Smooth muscle cell (in vitro differentiated cells): Measurements from ENCODE around the gene ETFBKMT. TPM values are rescaled to one million over a fixed set of nuclear protein-coding genes. Genes with fewer than 3 reads are reported as not detected.
A peak's percentile ranks its signal among the peaks of the same experiment; 100 is the strongest.
"Not testable (repeated sequence)": the region's sequence is repeated elsewhere in the genome, so short reads cannot be mapped to it uniquely, and the experiment has no call there.

Experiments used
- DNase-seq: peaks from one replicate; lab custom pipeline; 2025; ENCODE audit not compliant: unreplicated experiment; lab: John Stamatoyannopoulos, UW
- H2AFZ ChIP-seq: fragments of 200-600 bp; sonication (generic); 2 replicates; pipeline ENCODE4 v1.6.0; 2016; ENCODE audit warnings: antibody characterized with exemption, low read depth, mild to moderate bottlenecking
- H3F3A ChIP-seq: fragments of 200-600 bp; sonication (generic); 2 replicates; pipeline ENCODE4 v1.6.0; 2017; ENCODE audit warnings: antibody characterized with exemption, low read depth
- H3K27ac ChIP-seq: fragments of 200-600 bp; sonication (generic); 2 replicates; pipeline ENCODE4 v1.5.1; 2016; ENCODE audit warnings: low read depth, mild to moderate bottlenecking
- H3K27me3 ChIP-seq: fragments of 200-600 bp; sonication (generic); 2 replicates; pipeline ENCODE4 v1.6.1; 2016; ENCODE audit warnings: low read depth, mild to moderate bottlenecking
- H3K36me3 ChIP-seq: fragments of 200-600 bp; sonication (generic); 2 replicates; pipeline ENCODE4 v1.5.1; 2016; ENCODE audit warnings: low read depth
- H3K4me1 ChIP-seq: fragments of 200-600 bp; sonication (generic); 2 replicates; pipeline ENCODE4 v1.5.1; 2016; ENCODE audit warnings: low read depth
- H3K4me2 ChIP-seq: fragments of 200-600 bp; sonication (generic); 2 replicates; pipeline ENCODE4 v1.6.0; 2016; ENCODE audit warnings: mild to moderate bottlenecking
- H3K4me3 ChIP-seq: fragments of 200-600 bp; sonication (generic); 2 replicates; pipeline ENCODE4 v1.5.1; 2016; ENCODE audit warnings: mild to moderate bottlenecking
- H3K79me2 ChIP-seq: fragments of 200-600 bp; sonication (generic); 2 replicates; pipeline ENCODE4 v1.6.0; 2016; ENCODE audit warnings: low read depth, mild to moderate bottlenecking
- H3K9ac ChIP-seq: fragments of 200-600 bp; sonication (generic); 2 replicates; pipeline ENCODE4 v1.6.0; 2016; ENCODE audit warnings: low read depth
- H3K9me3 ChIP-seq: fragments of 200-600 bp; sonication (generic); replicated peaks from 2 replicates; pipeline ENCODE4 v1.5.1; 2016; ENCODE audit warnings: low read depth
- H4K20me1 ChIP-seq: fragments of 200-600 bp; sonication (generic); 2 replicates; pipeline ENCODE4 v1.6.0; 2016; ENCODE audit warnings: low read depth
- CTCF ChIP-seq: fragments of 200-600 bp; sonication (generic); IDR thresholded peaks from 2 replicates; pipeline ENCODE4 v1.5.1; 2017; ENCODE audit warnings: borderline replicate concordance, mild to moderate bottlenecking, antibody characterized with exemption; ENCODE audit not compliant: insufficient read depth, poor library complexity, severe bottlenecking
- WGBS: methylation state at CpG from one replicate; pipeline ENCODE4 v1.1.7; 2016; ENCODE audit warnings: low lambda C conversion rate; 5-methylcytosine and 5-hydroxymethylcytosine counted together
- polyA plus RNA-seq: library from polyadenylated mRNA; unstranded; fragments of >200 nt; fragmentation: Nextera tagmentation; extraction: Ambion mirVana; gene quantifications from 2 replicates; pipeline ENCODE4 v1.2.1, GENCODE V29; 2016
- total RNA-seq: library from RNA; depleted of rRNA; stranded (reverse); fragments of >200 nt; gene quantifications from 2 replicates; pipeline ENCODE4 v1.2.3, GENCODE V29; 2014

The ETFBKMT gene
- total and polyA plus RNA-seq, 2 experiments from 2014 or later, result 1.7 to 2.2 TPM

- H3K79me2 ChIP-seq, result no peaks in the 10 kb centered on the region
- H3K9me3 ChIP-seq, result no peaks in the 10 kb centered on the region
- H3K4me2 ChIP-seq, result no peak overlapping the region
- H3K36me3 ChIP-seq, result no peaks in the 10 kb centered on the region
- no peak for TF ChIP-seq CTCF
- 97% methylated on average over 5 of the region's 5 CpGs for WGBS
- no peak overlapping the region for H3K9ac ChIP-seq
- H3K4me1 ChIP-seq, result peaks cover 10% of the 10 kb centered on the region
- DNase-seq, result no peak
- no peak overlapping the region for H3K27ac ChIP-seq
- H3K27me3 ChIP-seq, result no peaks in the 10 kb centered on the region
- peaks cover 9% of the 10 kb centered on the region for H3F3A ChIP-seq
- H2AFZ ChIP-seq, result no peak overlapping the region
- H4K20me1 ChIP-seq, result no peaks in the 10 kb centered on the region
- H3K4me3 ChIP-seq, result no peak overlapping the region
These were observed 53.4 kb downstream of the ETFBKMT start for GRCh38 chr12:31712877-31713276.

- Histone ChIP-seq H3K27ac (peak overlapping the region; percentile 92), H2AFZ (peak overlapping the region; percentile 100), H3K4me2 (peak overlapping the region; percentile 77), H3K36me3 (no peaks in the 10 kb centered on the region), H3K79me2 (no peaks in the 10 kb centered on the region), H3K9ac (peak overlapping the region; percentile 81), H4K20me1 (no peaks in the 10 kb centered on the region), H3K4me1 (peaks cover 10% of the 10 kb centered on the region), H3F3A (peaks cover 9% of the 10 kb centered on the region), H3K27me3 (no peaks in the 10 kb centered on the region), H3K4me3 (peak overlapping the region; percentile 38), H3K9me3 (no peaks in the 10 kb centered on the region)
- TF ChIP-seq CTCF, result no peak
- DNase-seq, result no peak
- 87% methylated on average over 3 of the region's 3 CpGs for WGBS
These were observed 55.2 kb downstream of the ETFBKMT start for GRCh38 chr12:31714406-31715271.

GRCh38 chr12:31715283-31715825 is 55.9 kb downstream of the ETFBKMT start:
- no peaks in the 10 kb centered on the region for H4K20me1 ChIP-seq
- DNase-seq, result no peak

GRCh38 chr12:31716998-31717397 is 57.5 kb downstream of the ETFBKMT start:
- not testable (repeated sequence) for DNase-seq, H3K79me2 ChIP-seq, H3K4me1 ChIP-seq, H4K20me1 ChIP-seq, H3K4me2 ChIP-seq, H3K9ac ChIP-seq, H3K36me3 ChIP-seq, H2AFZ ChIP-seq, H3F3A ChIP-seq, H3K9me3 ChIP-seq, H3K27me3 ChIP-seq, H3K4me3 ChIP-seq, H3K27ac ChIP-seq
- WGBS, result 100% methylated on average over 4 of the region's 4 CpGs

More at GRCh38 chr12:31715283-31715825, 55.9 kb downstream of the ETFBKMT start:
- H3K4me1 ChIP-seq, result peaks cover 10% of the 10 kb centered on the region
- peak overlapping the region; percentile 81 for H3K9ac ChIP-seq
- peak overlapping the region; percentile 77 for H3K4me2 ChIP-seq
- H3K79me2 ChIP-seq, result no peaks in the 10 kb centered on the region
- H3K4me3 ChIP-seq, result peak overlapping the region; percentile 38
- H3K36me3 ChIP-seq, result no peaks in the 10 kb centered on the region
- peak overlapping the region; percentile 92 for H3K27ac ChIP-seq
- no peaks in the 10 kb centered on the region for H3K27me3 ChIP-seq
- peak overlapping the region; percentile 100 for H2AFZ ChIP-seq
- no peak for TF ChIP-seq CTCF
- H3F3A ChIP-seq, result peaks cover 9% of the 10 kb centered on the region
- 13% methylated on average over 5 of the region's 5 CpGs for WGBS
- no peaks in the 10 kb centered on the region for H3K9me3 ChIP-seq

GRCh38 chr12:31718542-31719198 is 59.2 kb downstream of the ETFBKMT start:
- H3K36me3 ChIP-seq, result not testable (repeated sequence)

More at GRCh38 chr12:31718542-31719198, 59.2 kb downstream of the ETFBKMT start:
- H3K27ac ChIP-seq, H3F3A ChIP-seq, H3K9me3 ChIP-seq, H4K20me1 ChIP-seq, H3K9ac ChIP-seq, H2AFZ ChIP-seq, H3K79me2 ChIP-seq, H3K4me1 ChIP-seq, DNase-seq, H3K4me2 ChIP-seq, H3K27me3 ChIP-seq, H3K4me3 ChIP-seq: not testable (repeated sequence)
- 90% methylated on average over 15 of the region's 15 CpGs for WGBS
